Activated T-cell treated with anti-CD3 and anti-CD28 coated beads for 4 hours (primary cell): ENCODE results near the gene SGCD.

Experiments used
- DNase-seq: peaks from one replicate; pipeline ENCODE4 v3.0.0-alpha.2; 2020

Gene SGCD

DNA sequence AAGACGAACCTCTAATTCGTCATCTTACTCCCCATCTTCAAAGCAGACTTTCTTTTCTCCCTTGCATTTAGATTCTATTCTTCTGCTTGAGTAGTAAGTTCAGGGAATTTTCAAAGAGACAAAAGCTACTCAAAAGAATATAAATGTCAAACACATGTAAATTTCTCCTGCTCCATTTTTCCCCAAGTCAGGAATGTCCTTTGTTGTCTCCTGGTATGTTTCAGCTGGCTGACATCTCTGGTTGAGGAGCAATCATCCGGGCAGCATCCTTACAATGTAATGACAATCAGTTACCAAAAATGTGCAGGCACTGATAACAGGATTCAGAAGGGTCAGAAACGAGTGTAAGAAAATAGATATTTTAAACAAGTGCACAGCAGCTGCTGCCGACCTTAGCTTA lies 475.5 kb downstream of the SGCD start:
- DNase-seq = no peak

DNA sequence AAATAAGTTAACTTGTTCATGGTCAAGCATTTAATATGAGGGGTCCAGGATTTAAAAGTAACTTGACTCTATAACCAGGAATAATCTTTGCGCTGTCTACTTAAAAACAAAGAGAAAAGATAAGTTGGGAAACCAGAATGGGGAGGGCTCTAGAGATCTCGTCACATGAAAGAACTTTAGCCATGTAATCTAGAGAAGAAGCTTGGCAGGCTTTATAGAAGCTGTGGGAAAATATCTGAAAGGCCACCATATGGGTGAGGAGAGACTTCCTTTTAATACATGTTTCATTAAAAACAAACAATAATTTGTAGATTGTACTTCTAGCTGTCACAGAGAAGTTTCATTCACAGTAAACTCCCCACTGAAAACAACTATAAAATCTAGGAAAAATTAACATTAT lies 476.4 kb downstream of the SGCD start:
- DNase-seq = no peak

DNA sequence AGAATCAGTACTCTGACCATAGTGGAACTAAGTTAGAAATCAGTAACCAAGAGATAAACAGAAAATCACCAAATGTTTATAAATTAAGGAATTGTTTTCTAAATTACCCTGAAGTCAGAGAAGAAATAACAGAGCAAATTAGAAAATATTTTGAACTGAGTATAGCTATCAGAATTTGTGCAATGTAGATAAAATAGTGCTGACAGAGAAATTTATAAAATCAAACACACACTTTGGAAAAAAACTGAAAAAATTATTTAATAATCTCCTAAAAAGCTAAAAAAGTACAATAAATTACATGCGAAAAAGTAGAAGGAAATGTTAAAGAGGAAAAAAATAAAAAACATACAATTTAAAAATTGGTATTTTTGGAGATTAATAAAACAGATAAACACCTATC lies 486.0 kb downstream of the SGCD start:
- DNase-seq = no peak

DNA sequence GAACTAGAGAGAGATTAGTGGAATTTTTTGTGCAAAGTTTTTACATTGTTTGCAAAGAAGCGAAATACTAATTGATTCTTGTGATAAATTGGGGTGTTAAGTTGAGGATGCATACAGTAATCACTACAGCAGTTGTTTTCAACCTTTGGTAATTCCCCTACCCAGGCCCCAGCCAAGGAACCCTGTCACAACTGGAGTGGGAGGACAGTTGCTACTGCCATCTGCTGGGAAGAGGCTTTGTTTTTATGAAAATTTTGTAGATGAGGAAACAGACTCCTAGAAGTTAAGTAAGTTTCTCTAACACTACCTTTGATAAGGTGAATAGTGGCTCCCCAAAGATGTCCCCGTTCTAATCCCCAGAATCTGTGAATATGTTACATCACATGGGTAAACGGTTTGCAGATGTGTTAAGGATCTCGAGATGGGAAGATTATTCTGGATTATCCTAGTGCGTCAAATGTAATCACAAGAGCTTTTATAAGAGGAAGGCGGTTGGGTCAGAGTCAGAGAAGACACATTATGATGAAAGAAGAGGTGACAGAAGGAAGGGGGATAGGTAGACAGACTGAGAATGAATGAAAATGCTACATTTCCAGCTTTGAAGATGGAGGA lies 489.1 kb downstream of the SGCD start:
- DNase-seq = no peak
